OCI-LY7 (cell line): ENCODE data around the gene B4GALNT4.

Experiments
- CTCF ChIP-seq: fragments of 200-600 bp; sonication (generic); conservative IDR thresholded peaks from 2 replicates; pipeline ENCODE4 v1.5.1; 2014; ENCODE audit warnings: mild to moderate bottlenecking, antibody characterized with exemption, low read length, moderate library complexity, mixed read lengths
- EZH2phosphoT487 ChIP-seq: fragments of 200-600 bp; sonication (generic); IDR thresholded peaks from 2 replicates; pipeline ENCODE4 v1.6.1; 2018; ENCODE audit warnings: low read depth, borderline replicate concordance, mild to moderate bottlenecking, mixed run types, antibody characterized with exemption, low read length, moderate library complexity, mixed read lengths

- TF ChIP-seq CTCF: no peak
- TF ChIP-seq EZH2phosphoT487: no peak
Observed at GRCh38 chr11:384511-384910, 15.2 kb downstream of the B4GALNT4 start.
